AG10803 (cell line): ENCODE data around the gene SLC13A4.
"Not testable (repeated sequence)": the region's sequence is repeated elsewhere in the genome, so short reads cannot be mapped to it uniquely, and the experiment has no call there.

Experiments
- DNase-seq: peaks from one replicate; pipeline ENCODE4 v3.0.0; 2010; ENCODE audit warnings: low read depth
- H3K4me3 ChIP-seq: 2 replicates; pipeline ENCODE4 v1.5.1; 2011; ENCODE audit warnings: mild to moderate bottlenecking, low read length, control low read depth
- CTCF ChIP-seq: conservative IDR thresholded peaks from 2 replicates; pipeline ENCODE4 v1.5.1; 2011; ENCODE audit warnings: mild to moderate bottlenecking, low read length, control low read depth, inconsistent platforms

SLC13A4 gene

GRCh38 chr7:135672560-135673359 lies 55.2 kb downstream of the SLC13A4 start:
- DNase-seq = peak; percentile 74
- H3K4me3 ChIP-seq = no peak overlapping the region

DNA sequence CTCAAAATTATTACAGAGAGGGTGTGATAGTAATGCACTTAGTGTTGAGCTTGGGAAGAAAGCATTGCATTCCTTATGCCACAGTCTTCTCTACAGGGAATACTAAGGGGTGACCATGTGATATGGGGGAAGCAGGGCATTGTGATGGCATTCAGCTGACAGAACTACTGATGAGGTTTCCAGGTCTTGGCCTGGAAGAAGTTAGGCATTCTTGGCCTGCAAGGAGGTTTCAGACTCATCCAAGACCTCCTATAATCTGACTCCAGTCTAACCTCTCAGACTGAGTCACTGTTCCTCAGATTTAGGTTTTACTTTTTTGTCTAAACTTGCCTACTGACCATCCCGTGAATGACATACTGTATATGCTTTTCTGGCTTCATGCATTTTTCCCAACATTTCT lies 57.8 kb downstream of the SLC13A4 start:
- H3K4me3 ChIP-seq = no peak overlapping the region
- peak; percentile 84 for DNase-seq
- no peak for TF ChIP-seq CTCF

More at GRCh38 chr7:135672560-135673359, 55.2 kb downstream of the SLC13A4 start:
- peak; percentile 95 for TF ChIP-seq CTCF

- DNase-seq = no peak
- no peak overlapping the region for H3K4me3 ChIP-seq
- no peak for TF ChIP-seq CTCF
Measured at GRCh38 chr7:135669774-135670173, 58.2 kb downstream of the SLC13A4 start.

- not testable (repeated sequence) for DNase-seq, H3K4me3 ChIP-seq
Measured at GRCh38 chr7:135668852-135669395, 59.1 kb downstream of the SLC13A4 start.

- H3K4me3 ChIP-seq, DNase-seq: not testable (repeated sequence)
Measured at GRCh38 chr7:135667626-135668025, 60.4 kb downstream of the SLC13A4 start.

- TF ChIP-seq CTCF = no peak
- no peak overlapping the region for H3K4me3 ChIP-seq
- no peak for DNase-seq
Measured at GRCh38 chr7:135666846-135667245, 61.1 kb downstream of the SLC13A4 start.

GRCh38 chr7:135666156-135666555 lies 61.8 kb downstream of the SLC13A4 start:
- DNase-seq = no peak
- no peak for TF ChIP-seq CTCF

DNA sequence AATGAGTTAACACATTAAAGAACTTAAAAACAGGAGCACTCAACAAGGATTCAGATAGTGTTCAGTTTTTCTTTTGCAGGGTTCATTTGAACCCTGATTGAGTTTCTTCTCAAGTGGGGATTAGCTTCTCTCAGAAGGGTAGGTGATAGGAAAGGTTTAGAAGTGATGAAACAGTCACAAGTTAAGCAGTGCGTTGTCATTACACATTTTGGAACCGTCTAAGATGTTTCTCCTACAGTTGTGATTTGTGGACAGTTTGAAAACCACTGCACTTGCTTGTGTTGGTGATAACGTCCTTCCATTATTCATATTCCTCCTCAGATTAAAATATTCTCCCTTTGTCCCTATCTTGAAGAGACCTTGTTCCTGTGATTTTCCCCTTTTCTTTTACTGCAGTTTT lies 62.9 kb downstream of the SLC13A4 start:
- no peak for DNase-seq
- no peak for TF ChIP-seq CTCF
- H3K4me3 ChIP-seq = no peak overlapping the region

More at GRCh38 chr7:135666156-135666555, 61.8 kb downstream of the SLC13A4 start:
- no peak overlapping the region for H3K4me3 ChIP-seq
